HepG2 (cell line): ENCODE measurements around the gene NUDT3. TPM values are rescaled to one million over a fixed set of nuclear protein-coding genes. Genes with fewer than 3 reads are reported as not detected.

Experiments used
- CEBPB ChIP-seq: IDR thresholded peaks from 2 replicates; pipeline ENCODE4 v1.6.1; 2011; ENCODE audit warnings: low read depth, low read length, improper control_type of control experiment, borderline replicate concordance
- GLI4 ChIP-seq: sonication (generic); formaldehyde crosslinking; IDR thresholded peaks from 2 replicates; pipeline ENCODE4 v1.5.1; 2020; ENCODE audit warnings: missing genetic modification reagents, mild to moderate bottlenecking, moderate library complexity, borderline replicate concordance
- REPIN1 ChIP-seq: sonication (generic); formaldehyde crosslinking; IDR thresholded peaks from 2 replicates; pipeline ENCODE4 v1.8.0; 2022; ENCODE audit warnings: missing genetic modification reagents, low read depth, mild to moderate bottlenecking, borderline replicate concordance
- RXRA ChIP-seq: sonication (generic); formaldehyde crosslinking; IDR thresholded peaks from 2 replicates; pipeline ENCODE4 v1.5.1; 2020; ENCODE audit warnings: missing genetic modification reagents
- SP5 ChIP-seq: IDR thresholded peaks from 2 replicates; pipeline ENCODE4 v1.6.1; 2016; ENCODE audit warnings: low read depth, borderline replicate concordance
- ZFP36 ChIP-seq: fragments of 150-350 bp; IDR thresholded peaks from 2 replicates; pipeline ENCODE4 v1.6.1; 2018; ENCODE audit warnings: borderline replicate concordance, low read length, low read depth; ENCODE audit not compliant: partially characterized antibody
- ZNF777 ChIP-seq: sonication (generic); formaldehyde crosslinking; IDR thresholded peaks from 2 replicates; pipeline ENCODE4 v1.4.0; 2020; ENCODE audit warnings: missing genetic modification reagents
- ZSCAN21 ChIP-seq: sonication (generic); formaldehyde crosslinking; IDR thresholded peaks from 2 replicates; pipeline ENCODE4 v1.8.0; 2022; ENCODE audit warnings: mild to moderate bottlenecking, missing genetic modification reagents, moderate library complexity, borderline replicate concordance
- polyA plus RNA-seq, 8 experiments: library from polyadenylated mRNA; depleted of rRNA in 3 of 8; stranded (reverse) in 7 of 8; unstranded in 1 of 8; fragments of >200 nt; fragmentation: Illumina TruSeq in 4 of 8; extraction: Trizol in 4 of 8; gene quantifications; 2 replicates each; pipeline versions ENCODE4 v1.2.1 to v1.2.3, GENCODE V29; 2011 to 2016; ENCODE audit warnings: low read depth in 4 of 8, missing spikeins in 1 of 8, mixed read lengths in 1 of 8; ENCODE audit not compliant: insufficient read depth in 1 of 8
- total RNA-seq, 5 experiments: library from RNA; depleted of rRNA; stranded (reverse); fragments of >200 nt; fragmentation: Illumina TruSeq; extraction: Trizol; gene quantifications; 2 replicates each; pipeline ENCODE4 v1.2.3, GENCODE V29; 2016; ENCODE audit warnings: low read depth in 1 of 5
- TF ChIP-seq, protein P1 (sequence below): sonication (generic); formaldehyde crosslinking; conservative IDR thresholded peaks from 2 replicates; pipeline ENCODE4 v1.8.0; 2022; ENCODE audit warnings: missing genetic modification reagents
- TF ChIP-seq, protein P2 (sequence below), 2 experiments: fragments of 450-650 bp in 1 of 2; sonication (generic) in 1 of 2; formaldehyde crosslinking in 1 of 2; IDR thresholded peaks; 2 replicates each; pipeline versions ENCODE4 v1.6.1 to v1.8.0; 2016 to 2022; ENCODE audit warnings: antibody characterized with exemption in 1 of 2, mild to moderate bottlenecking in 1 of 2, missing genetic modification reagents in 1 of 2
- TF ChIP-seq, protein P3 (sequence below): sonication (generic); formaldehyde crosslinking; IDR thresholded peaks from 2 replicates; pipeline ENCODE4 v1.4.0; 2020; ENCODE audit warnings: missing genetic modification reagents
- TF ChIP-seq, protein P4 (sequence below): sonication (generic); formaldehyde crosslinking; IDR thresholded peaks from 2 replicates; pipeline ENCODE4 v1.9.0; 2022; ENCODE audit warnings: missing genetic modification reagents, mild to moderate bottlenecking, borderline replicate concordance

Gene NUDT3
- total and polyA plus RNA-seq, 2 of the 13 experiments (the other 11 are each of a cell fraction or from before 2014, with no cell fraction given), result 20.2 to 20.6 TPM

DNA sequence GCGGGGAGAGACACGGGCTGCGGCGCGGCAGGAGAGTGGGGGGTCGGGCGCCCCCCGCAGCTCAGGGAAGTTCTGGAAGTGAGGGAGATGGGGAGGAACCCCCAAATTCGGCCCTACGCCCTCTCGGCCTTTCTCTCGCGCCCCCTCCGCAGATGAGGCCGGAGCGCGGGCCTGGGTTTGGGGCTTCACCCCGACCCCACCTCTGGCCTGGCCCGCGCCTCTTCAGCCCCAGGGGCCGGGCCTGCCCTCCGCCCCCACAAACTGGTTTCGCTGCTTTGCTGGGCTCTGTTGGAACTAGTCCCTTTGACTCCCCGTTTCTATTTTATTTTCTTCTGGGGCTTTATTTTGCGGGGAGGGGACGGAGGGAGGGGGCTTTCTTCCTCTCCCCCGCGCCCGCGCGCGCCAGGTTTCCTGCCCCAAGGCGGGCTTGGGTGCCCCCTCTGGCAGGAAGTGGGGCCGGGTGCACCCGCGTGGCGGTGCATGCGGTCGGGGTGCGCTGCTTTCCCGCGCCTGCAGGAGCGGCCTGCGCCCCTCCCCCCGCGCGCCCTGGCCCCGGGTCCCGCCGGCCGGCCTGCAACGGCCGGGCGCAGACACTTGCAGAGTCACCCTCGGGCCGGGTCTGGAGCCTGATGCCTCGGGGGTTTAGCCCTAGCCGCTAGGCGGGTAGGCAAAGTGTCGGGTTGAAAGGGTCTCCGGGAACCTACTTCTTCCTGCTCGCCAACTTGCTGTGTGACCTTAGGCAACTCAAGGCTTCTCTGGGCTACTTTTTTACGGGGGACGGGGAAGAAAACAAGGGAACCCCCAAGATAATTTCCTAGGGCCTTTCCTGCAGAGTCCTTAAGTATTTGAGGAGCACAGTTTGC is 154.5 kb downstream of the NUDT3 start (continued):
- TF ChIP-seq, protein P1, sequence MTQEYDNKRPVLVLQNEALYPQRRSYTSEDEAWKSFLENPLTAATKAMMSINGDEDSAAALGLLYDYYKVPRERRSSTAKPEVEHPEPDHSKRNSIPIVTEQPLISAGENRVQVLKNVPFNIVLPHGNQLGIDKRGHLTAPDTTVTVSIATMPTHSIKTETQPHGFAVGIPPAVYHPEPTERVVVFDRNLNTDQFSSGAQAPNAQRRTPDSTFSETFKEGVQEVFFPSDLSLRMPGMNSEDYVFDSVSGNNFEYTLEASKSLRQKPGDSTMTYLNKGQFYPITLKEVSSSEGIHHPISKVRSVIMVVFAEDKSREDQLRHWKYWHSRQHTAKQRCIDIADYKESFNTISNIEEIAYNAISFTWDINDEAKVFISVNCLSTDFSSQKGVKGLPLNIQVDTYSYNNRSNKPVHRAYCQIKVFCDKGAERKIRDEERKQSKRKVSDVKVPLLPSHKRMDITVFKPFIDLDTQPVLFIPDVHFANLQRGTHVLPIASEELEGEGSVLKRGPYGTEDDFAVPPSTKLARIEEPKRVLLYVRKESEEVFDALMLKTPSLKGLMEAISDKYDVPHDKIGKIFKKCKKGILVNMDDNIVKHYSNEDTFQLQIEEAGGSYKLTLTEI (CRISPR knock-in tag), result no peak
- TF ChIP-seq, protein P2, sequence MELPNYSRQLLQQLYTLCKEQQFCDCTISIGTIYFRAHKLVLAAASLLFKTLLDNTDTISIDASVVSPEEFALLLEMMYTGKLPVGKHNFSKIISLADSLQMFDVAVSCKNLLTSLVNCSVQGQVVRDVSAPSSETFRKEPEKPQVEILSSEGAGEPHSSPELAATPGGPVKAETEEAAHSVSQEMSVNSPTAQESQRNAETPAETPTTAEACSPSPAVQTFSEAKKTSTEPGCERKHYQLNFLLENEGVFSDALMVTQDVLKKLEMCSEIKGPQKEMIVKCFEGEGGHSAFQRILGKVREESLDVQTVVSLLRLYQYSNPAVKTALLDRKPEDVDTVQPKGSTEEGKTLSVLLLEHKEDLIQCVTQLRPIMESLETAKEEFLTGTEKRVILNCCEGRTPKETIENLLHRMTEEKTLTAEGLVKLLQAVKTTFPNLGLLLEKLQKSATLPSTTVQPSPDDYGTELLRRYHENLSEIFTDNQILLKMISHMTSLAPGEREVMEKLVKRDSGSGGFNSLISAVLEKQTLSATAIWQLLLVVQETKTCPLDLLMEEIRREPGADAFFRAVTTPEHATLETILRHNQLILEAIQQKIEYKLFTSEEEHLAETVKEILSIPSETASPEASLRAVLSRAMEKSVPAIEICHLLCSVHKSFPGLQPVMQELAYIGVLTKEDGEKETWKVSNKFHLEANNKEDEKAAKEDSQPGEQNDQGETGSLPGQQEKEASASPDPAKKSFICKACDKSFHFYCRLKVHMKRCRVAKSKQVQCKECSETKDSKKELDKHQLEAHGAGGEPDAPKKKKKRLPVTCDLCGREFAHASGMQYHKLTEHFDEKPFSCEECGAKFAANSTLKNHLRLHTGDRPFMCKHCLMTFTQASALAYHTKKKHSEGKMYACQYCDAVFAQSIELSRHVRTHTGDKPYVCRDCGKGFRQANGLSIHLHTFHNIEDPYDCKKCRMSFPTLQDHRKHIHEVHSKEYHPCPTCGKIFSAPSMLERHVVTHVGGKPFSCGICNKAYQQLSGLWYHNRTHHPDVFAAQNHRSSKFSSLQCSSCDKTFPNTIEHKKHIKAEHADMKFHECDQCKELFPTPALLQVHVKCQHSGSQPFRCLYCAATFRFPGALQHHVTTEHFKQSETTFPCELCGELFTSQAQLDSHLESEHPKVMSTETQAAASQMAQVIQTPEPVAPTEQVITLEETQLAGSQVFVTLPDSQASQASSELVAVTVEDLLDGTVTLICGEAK (IDR thresholded peaks at IDR 0.05), result no peak
- TF ChIP-seq, protein P2 (CRISPR knock-in tag; IDR thresholded peaks at IDR 0.05), result peak; percentile 96
- TF ChIP-seq GLI4 (CRISPR knock-in tag), result no peak; the same call in 1 of the 2 replicates
- peak; percentile 99 for TF ChIP-seq ZSCAN21 (CRISPR knock-in tag)
- TF ChIP-seq, protein P3, sequence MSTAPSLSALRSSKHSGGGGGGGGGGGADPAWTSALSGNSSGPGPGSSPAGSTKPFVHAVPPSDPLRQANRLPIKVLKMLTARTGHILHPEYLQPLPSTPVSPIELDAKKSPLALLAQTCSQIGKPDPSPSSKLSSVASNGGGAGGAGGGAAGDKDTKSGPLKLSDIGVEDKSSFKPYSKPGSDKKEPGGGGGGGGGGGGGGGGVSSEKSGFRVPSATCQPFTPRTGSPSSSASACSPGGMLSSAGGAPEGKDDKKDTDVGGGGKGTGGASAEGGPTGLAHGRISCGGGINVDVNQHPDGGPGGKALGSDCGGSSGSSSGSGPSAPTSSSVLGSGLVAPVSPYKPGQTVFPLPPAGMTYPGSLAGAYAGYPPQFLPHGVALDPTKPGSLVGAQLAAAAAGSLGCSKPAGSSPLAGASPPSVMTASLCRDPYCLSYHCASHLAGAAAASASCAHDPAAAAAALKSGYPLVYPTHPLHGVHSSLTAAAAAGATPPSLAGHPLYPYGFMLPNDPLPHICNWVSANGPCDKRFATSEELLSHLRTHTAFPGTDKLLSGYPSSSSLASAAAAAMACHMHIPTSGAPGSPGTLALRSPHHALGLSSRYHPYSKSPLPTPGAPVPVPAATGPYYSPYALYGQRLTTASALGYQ (CRISPR knock-in tag), result peak; percentile 76; the same call in 1 of the 2 replicates
- no peak for TF ChIP-seq CEBPB
- TF ChIP-seq REPIN1 (CRISPR knock-in tag), result peak; percentile 92
- TF ChIP-seq, protein P4, sequence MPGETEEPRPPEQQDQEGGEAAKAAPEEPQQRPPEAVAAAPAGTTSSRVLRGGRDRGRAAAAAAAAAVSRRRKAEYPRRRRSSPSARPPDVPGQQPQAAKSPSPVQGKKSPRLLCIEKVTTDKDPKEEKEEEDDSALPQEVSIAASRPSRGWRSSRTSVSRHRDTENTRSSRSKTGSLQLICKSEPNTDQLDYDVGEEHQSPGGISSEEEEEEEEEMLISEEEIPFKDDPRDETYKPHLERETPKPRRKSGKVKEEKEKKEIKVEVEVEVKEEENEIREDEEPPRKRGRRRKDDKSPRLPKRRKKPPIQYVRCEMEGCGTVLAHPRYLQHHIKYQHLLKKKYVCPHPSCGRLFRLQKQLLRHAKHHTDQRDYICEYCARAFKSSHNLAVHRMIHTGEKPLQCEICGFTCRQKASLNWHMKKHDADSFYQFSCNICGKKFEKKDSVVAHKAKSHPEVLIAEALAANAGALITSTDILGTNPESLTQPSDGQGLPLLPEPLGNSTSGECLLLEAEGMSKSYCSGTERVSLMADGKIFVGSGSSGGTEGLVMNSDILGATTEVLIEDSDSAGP (CRISPR knock-in tag), result peak; percentile 61
- no peak for TF ChIP-seq ZFP36
- TF ChIP-seq RXRA (CRISPR knock-in tag), result peak; percentile 80
- peak; percentile 34; the same call in 1 of the 2 replicates for TF ChIP-seq SP5 (CRISPR knock-in tag)
- peak; percentile 88 for TF ChIP-seq ZNF777 (CRISPR knock-in tag)
